Mucosa of descending colon (tissue), 3 donors: ENCODE results near the gene GSTK1. TPM values are rescaled to one million over a fixed set of nuclear protein-coding genes. Genes with fewer than 3 reads are reported as not detected.

Experiments
- ATAC-seq: fragments of 200-7000 bp; cut with Tn5 transposase; one replicate; pipeline ENCODE4 v1.9.1; 2020; ENCODE audit warnings: mild to moderate bottlenecking, moderate library complexity
- DNase-seq, 3 donors: peaks; one replicate each; pipeline ENCODE4 v3.0.0-alpha.2; 2020
- H3K36me3 ChIP-seq: fragments of 200-600 bp; one replicate; pipeline ENCODE4 v1.8.0; 2021; ENCODE audit warnings: low read depth, mild to moderate bottlenecking
- H3K4me1 ChIP-seq: fragments of 200-600 bp; one replicate; pipeline ENCODE4 v1.8.0; 2021; ENCODE audit warnings: low read depth, mild to moderate bottlenecking
- H3K4me3 ChIP-seq: fragments of 200-600 bp; one replicate; pipeline ENCODE4 v1.8.0; 2021; ENCODE audit warnings: mild to moderate bottlenecking
- H3K9me3 ChIP-seq: fragments of 200-600 bp; one replicate; pipeline ENCODE4 v1.8.0; 2021; ENCODE audit warnings: mild to moderate bottlenecking
- intact Hi-C, 2 donors: fragments of 100-400 bp; cut with DNase I in 1 of 2; cut with micrococcal nuclease in 1 of 2; formaldehyde crosslinking; loops; one replicate each; pipeline versions ENCODE4 v1.11.0 to v1.11.1; 2022; cut with DNase I, micrococcal nuclease
- total RNA-seq, 3 donors: library from RNA; stranded (reverse); fragmentation: NEBNext Ultra II Directional in 2 of 3; extraction: Animal tissue kit (Norgen Biotek cat#: 25700) in 2 of 3; gene quantifications; one replicate each; pipeline versions ENCODE4 v1.2.1 to v1.2.4, GENCODE V29; 2021 to 2023
- TF ChIP-seq, protein P1 (sequence below): fragments of 200-600 bp; IDR thresholded peaks from one replicate; pipeline ENCODE4 v1.8.0; 2022; ENCODE audit warnings: antibody characterized with exemption, mild to moderate bottlenecking
- donor health status: DM: no; HTN: no; CAD: no; lungs with moderate emphysema.
- donor health status: DM: no; HTN: no; CAD: no.
- donor health status: DM: no; HTN: yes; CAD: no.

The GSTK1 gene
- total RNA-seq, 3 donors from 2014 or later, result 193 to 363 (median 355) TPM

DNA sequence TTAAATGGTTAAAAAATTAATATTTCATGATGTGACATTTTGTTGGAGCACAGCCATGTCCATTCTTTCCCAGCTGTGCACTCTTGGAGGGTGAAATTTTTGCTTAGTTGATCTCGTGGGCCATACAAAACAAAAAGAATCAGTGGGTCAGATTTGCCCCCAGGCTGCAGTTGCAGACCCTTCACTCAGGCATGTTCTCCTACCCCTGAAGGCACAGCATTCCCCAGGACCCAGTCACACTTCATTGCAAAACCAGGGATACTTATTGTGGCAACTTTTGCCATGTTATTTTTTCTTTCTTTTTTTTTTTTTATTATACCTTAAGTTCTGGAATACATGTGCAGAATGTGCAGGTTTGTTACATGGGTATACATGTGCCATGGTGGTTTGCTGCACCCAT, 35.4 kb upstream of the GSTK1 start:
- Histone ChIP-seq H3K4me3 (no peak overlapping the region), H3K9me3 (no peaks in the 10 kb centered on the region), H3K36me3 (no peaks in the 10 kb centered on the region), H3K4me1 (no peaks in the 10 kb centered on the region)
- TF ChIP-seq, protein P1, sequence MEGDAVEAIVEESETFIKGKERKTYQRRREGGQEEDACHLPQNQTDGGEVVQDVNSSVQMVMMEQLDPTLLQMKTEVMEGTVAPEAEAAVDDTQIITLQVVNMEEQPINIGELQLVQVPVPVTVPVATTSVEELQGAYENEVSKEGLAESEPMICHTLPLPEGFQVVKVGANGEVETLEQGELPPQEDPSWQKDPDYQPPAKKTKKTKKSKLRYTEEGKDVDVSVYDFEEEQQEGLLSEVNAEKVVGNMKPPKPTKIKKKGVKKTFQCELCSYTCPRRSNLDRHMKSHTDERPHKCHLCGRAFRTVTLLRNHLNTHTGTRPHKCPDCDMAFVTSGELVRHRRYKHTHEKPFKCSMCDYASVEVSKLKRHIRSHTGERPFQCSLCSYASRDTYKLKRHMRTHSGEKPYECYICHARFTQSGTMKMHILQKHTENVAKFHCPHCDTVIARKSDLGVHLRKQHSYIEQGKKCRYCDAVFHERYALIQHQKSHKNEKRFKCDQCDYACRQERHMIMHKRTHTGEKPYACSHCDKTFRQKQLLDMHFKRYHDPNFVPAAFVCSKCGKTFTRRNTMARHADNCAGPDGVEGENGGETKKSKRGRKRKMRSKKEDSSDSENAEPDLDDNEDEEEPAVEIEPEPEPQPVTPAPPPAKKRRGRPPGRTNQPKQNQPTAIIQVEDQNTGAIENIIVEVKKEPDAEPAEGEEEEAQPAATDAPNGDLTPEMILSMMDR, result no peak
- intact Hi-C loops, result no loop called here
- DNase-seq (no peak), ATAC-seq (no peak)

DNA sequence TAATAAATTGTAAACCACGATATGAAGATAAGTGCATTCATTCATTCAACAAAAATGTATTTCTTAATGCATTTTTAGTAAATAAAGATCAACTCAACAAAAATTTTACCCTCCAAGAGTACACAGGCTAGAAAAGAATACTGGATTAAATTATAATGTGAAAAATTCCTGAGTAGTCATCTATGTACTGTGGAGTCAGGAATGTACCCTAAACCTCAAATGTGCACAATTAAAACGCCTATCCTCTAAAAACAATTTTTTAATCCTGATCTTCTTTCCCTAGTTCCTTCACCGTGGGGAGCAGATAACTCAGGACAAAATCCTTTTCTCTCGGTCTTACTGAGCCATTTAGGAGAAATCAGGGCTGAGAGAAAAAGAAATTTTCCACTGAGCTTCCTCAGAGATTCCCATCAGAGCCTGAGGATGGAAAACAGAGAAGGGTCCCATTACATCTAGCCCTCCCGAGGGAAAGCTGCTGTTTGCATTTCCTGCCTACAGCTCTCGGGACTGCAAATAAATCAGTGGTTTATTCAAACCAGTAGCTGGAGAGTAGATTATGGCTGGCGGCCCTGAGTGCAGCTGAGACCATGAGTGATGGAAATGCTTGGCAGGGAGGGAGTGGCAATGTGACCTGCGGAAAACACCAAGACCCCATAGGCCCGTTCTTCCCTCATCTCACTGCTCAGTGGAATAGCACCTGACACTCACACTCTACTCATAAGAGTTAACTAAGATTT, 34.0 kb upstream of the GSTK1 start:
- DNase-seq (no peak), ATAC-seq (no peak)
- TF ChIP-seq, protein P1, result no peak
- H3K4me3 ChIP-seq, result no peak overlapping the region
- no peaks in the 10 kb centered on the region for H3K4me1 ChIP-seq
- no peaks in the 10 kb centered on the region for H3K36me3 ChIP-seq
- H3K9me3 ChIP-seq, result no peaks in the 10 kb centered on the region
- intact Hi-C loops, result no loop called here

DNA sequence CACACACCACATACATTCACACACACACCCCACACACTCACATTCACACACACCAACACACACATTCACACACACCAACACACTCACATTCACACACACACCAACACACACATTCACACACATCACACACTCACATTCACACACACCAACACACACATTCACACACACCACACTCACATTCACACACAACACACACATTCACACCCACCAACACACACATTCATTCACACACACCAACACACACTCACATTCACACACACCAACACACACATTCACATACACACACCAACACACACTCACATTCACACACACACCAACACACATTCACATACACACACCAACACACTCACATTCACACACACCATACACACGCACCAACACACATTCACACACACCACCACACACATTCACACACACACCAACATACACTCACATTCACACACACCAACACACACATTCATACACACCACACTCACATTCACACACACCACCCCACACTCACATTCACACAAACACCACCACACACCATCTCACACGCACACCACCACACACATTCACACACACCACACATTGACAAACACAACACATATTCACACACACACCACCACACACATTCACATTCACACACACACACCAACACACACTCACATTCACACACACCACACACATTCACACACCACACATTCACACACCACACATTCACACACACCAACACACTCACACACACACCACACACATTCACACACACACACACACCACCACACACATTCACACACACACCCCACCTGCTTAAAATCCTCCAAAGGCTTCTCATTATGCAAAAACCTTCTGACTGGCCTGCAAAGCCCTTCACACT, 32.4 kb upstream of the GSTK1 start:
- intact Hi-C loops, result no loop called here
- no peaks in the 10 kb centered on the region for H3K4me1 ChIP-seq
- H3K9me3 ChIP-seq, result peaks cover 4% of the 10 kb centered on the region
- no peak for ATAC-seq
- H3K36me3 ChIP-seq, result no peaks in the 10 kb centered on the region
- DNase-seq, result no peak
- H3K4me3 ChIP-seq, result no peak overlapping the region
- TF ChIP-seq, protein P1, result no peak

DNA sequence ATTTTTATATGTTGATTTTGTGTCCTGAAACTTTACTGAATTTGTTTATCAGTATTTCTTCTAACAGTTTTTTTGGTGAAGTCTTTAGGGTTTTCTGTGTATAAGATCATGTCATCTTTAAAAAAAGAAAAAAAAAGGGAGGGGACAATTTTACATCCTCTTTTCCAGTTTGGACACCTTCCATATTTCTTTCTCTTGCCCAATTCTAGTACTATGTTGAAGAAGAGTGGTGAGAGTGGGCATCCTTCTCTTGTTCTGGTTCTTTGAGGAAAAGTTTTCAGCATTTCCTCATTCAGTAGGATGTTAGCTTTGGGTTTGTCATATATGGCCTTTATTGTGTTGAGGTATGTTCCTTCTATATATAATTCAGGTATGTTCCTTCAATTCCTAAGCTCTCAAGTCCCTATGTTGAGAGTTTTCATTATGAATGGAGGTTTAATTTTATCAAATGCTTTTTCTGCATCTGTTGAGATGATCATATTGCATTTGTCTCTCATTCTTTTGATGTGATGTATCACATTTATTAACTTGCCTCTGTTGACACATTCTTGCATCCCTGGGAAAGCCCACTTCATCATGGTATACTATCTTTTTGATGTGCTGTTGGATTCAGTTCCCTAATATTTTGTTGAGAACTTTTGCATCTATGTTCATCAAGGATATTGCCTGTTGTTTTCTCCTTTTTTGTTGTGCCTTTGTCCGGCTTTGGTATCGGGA, 29.3 kb upstream of the GSTK1 start:
- no peak overlapping the region for H3K4me3 ChIP-seq
- intact Hi-C loops, result no loop called here
- TF ChIP-seq, protein P1, result no peak
- H3K9me3 ChIP-seq, result peaks cover 16% of the 10 kb centered on the region
- H3K4me1 ChIP-seq, result no peaks in the 10 kb centered on the region
- DNase-seq, result no peak
- no peaks in the 10 kb centered on the region for H3K36me3 ChIP-seq
- ATAC-seq, result no peak

DNA sequence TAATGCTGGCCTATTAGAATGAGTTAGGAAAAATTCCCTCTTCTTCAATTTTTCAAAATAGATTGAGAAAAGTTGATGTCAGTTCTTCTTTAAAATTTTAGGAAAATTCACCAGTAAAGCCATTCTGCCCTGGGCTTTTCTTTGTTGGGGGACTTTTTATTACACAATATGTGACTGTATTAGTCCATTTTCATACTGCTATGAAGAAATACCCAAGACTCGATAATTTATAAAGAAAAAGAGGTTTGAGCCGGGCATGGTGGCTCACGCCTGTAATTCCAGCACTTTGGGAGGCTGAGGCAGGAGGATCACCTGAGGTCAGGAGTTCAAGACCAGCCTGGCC, 28.7 kb upstream of the GSTK1 start:
- H3K4me3 ChIP-seq, result no peak overlapping the region
- H3K9me3 ChIP-seq, result peaks cover 16% of the 10 kb centered on the region
- H3K4me1 ChIP-seq, result no peaks in the 10 kb centered on the region
- ATAC-seq (no peak), DNase-seq (no peak)
- intact Hi-C loops, result no loop called here
- no peaks in the 10 kb centered on the region for H3K36me3 ChIP-seq
- TF ChIP-seq, protein P1, result no peak
